Fibroblast of pulmonary artery (primary cell): ENCODE measurements around the gene LRRC8B.

Experiments used
- DNase-seq: peaks from one replicate; pipeline ENCODE4 v3.0.0-alpha.2; 2010; ENCODE audit warnings: low read depth
- H3K4me3 ChIP-seq: replicated peaks from 2 replicates; pipeline ENCODE4 v1.5.1; 2011; ENCODE audit warnings: low read depth, mild to moderate bottlenecking, control low read depth, low read length, moderate library complexity
- TF ChIP-seq, protein P1 (sequence below): IDR thresholded peaks from 2 replicates; pipeline ENCODE4 v1.5.1; 2011; ENCODE audit warnings: mild to moderate bottlenecking, control low read depth, low read length, inconsistent platforms; ENCODE audit errors: missing control alignments

LRRC8B gene

DNA sequence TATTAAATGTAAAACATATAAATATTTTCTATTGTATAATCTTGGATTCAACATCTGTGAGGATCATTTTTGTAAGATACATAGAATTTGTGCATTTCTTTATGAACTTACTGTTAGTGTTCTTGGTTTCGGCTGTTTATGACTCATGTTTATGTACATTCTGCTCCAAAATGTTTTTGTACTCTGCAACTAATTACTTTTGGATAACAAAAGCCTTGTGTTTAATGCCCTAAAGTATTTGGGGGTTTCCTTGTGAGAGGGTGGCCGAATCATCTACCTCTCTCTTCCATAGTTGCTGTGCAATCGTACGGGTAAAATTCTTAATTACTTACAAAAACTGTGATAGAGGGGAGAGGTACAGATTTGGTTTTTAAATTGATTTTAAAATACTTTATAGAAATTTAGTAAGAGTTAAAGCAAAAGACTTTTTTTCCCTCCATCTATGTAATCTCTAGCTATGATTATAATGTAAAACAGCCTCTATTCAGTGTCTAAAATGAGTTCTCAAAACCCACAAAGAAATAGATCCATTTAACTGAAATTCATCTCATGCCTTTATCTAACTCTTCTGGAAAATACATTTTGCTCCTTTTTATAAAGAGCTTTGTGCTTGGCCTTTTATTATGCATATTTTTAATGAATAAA is 69.6 kb downstream of the LRRC8B start:
- TF ChIP-seq, protein P1, sequence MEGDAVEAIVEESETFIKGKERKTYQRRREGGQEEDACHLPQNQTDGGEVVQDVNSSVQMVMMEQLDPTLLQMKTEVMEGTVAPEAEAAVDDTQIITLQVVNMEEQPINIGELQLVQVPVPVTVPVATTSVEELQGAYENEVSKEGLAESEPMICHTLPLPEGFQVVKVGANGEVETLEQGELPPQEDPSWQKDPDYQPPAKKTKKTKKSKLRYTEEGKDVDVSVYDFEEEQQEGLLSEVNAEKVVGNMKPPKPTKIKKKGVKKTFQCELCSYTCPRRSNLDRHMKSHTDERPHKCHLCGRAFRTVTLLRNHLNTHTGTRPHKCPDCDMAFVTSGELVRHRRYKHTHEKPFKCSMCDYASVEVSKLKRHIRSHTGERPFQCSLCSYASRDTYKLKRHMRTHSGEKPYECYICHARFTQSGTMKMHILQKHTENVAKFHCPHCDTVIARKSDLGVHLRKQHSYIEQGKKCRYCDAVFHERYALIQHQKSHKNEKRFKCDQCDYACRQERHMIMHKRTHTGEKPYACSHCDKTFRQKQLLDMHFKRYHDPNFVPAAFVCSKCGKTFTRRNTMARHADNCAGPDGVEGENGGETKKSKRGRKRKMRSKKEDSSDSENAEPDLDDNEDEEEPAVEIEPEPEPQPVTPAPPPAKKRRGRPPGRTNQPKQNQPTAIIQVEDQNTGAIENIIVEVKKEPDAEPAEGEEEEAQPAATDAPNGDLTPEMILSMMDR: no peak
- DNase-seq: no peak
- no peak overlapping the region for H3K4me3 ChIP-seq

DNA sequence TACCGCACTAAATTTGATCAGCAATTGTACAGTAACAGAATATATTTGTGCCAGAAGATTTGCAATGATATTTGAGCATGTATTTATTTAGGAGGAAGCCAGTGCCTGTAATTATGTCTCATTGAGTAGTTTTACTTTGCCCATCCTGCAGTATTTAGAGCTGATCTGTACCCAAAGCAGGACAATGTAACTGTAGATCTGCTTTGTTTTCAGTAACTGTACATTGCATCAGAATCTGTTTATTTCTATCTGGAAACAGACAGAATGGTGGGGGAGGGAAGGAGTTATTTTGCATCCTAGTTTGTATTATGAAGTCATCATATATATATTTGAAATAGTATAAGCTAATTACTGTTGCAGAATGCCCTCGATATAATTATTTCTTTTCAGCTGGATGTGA is 72.1 kb downstream of the LRRC8B start:
- TF ChIP-seq, protein P1: no peak
- no peak overlapping the region for H3K4me3 ChIP-seq
- no peak for DNase-seq

DNA sequence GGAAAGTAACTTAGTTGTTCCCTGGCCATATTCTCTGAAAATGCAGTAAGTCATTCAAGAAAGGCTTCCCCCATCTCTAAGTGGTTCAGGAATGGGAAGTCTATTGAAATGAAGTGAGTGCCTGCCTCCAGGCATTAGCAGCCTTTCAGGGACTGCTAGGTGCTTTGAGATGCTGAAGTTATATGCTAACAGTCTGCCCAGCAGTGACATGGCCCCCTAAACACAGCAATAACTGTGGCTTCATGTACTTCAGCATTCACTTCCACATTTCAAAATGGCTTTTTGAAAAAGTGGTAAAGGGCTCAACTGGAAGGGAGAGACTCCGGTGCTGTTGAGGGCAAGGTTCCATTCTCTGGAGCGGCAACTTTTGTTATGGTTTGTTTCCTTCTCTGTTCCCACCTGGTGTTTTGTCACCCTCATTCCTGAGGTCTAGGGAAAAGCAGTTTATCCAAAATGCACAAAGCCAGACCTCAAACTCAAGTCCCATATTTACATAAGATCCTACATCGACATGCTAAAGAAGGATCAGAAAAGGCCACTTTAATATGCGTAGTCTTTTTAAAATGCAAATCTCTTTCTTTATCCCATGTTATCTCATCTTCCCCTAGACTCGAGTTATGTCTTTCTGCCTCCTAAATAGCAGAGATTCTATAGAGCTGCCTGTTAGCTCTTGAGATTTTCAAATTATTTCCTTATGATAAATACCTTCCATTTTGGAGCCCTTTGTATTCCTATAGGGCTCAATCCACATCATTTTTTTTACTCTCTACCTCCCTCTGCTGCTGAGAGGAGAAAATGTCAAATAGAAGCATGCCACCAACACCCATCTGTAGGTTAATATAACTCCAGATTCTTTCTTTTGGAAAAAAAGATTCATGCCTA is 74.1 kb downstream of the LRRC8B start:
- TF ChIP-seq, protein P1: peak; percentile 67
- DNase-seq: peak; percentile 69
- no peak overlapping the region for H3K4me3 ChIP-seq

DNA sequence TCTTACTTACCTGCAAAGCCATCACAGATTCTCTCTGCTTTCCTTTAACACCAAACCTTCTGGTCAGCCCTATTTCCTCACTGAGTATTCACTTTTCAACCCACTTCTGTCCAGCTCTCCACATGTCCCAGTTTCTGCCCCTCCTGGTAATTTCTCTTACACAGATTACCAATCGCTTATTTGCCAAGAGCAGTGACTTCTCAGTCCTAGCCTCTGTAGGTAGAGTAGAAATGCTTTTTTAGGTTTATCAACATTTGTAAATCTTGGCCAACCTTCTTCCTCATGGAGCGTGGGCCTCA is 74.7 kb downstream of the LRRC8B start:
- TF ChIP-seq, protein P1: no peak
- H3K4me3 ChIP-seq: no peak overlapping the region
- no peak for DNase-seq

DNA sequence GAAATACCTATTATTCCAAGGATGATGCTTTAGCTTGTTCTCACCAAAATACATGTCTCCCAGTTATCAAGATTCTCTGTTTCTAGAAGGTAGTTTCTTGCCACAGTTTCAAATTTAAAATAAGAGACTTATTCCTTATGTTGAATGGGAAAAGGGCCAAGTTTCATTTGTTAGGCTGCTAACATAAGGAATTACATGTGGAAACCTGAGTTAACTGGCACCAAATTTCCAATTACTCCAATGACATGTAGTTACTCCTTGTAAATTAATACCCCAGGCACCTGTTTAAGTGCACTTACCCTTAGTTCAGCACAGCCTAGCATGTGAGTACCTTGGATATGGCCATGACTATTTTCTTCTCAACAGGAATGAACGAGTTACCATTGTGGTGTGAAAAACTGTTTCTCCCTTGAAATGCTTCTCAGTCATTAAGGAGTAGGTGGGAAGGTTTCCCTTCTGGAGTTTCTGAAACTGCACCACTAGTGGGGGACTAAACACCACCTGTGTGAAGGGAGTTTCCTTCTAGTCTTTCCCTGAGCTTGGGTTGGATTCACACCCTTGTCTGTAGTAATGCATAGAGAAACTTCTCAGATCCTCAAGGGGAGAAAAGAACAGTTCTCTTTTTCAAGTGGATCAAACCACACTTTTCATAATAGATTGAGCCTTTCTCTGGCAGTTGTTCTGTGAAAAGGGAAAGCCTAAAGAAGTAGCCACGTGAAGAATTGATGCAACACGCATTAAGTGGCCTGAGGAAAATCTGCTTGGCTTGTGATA is 76.0 kb downstream of the LRRC8B start:
- no peak for DNase-seq
- TF ChIP-seq, protein P1: no peak
- H3K4me3 ChIP-seq: no peak overlapping the region

DNA sequence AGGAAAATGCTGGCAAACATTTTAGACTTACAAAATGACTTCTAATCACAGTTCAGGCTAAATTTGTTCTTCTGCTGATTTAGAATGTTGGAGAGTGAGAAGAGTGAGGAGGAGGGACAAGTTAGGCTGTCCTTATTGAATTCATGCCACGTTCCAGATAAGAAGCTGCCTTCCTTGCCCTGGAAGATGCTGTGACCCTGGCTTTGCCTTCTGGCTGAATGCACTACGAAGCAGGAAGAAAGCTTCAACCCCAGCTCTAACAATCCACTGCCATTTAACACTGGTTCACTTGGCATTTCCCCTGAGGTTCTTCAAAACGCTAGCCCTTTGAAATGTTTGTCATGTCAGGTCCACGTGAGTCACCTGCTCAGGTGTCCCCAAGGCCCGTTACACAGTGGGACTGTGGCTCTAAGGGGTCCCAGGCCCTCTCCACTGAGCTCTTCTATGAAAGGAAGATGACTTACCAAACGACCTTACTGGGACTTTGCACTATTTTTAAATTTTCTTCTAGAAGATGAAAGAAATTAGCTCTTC is 78.3 kb downstream of the LRRC8B start:
- no peak for DNase-seq
- TF ChIP-seq, protein P1: no peak
- no peak overlapping the region for H3K4me3 ChIP-seq
